ENCODE measurements around the gene MACROD2.

DNA sequence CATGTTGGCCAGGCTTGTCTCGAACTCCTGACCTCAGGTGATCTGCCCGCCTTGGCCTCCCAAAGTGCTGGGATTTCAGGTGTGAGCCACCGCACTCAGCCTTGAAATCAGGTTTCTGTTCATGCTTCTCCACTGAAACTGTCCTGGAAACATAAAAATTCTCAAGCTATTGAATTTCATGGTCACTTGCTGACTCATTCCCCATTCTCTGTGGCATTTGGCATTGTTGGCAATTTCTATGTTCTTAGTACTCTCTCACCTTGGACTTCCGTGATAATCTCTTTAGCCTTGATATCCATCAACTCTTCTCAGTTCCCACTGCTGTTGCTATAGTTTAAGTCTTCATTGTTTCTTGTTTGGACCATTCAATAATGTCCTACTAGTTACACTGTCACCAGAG is 11.1 kb upstream of the MACROD2 start:
- TF ChIP-seq POLR2A (IDR thresholded peaks at IDR 0.05): no peak
- TF ChIP-seq, protein P1, sequence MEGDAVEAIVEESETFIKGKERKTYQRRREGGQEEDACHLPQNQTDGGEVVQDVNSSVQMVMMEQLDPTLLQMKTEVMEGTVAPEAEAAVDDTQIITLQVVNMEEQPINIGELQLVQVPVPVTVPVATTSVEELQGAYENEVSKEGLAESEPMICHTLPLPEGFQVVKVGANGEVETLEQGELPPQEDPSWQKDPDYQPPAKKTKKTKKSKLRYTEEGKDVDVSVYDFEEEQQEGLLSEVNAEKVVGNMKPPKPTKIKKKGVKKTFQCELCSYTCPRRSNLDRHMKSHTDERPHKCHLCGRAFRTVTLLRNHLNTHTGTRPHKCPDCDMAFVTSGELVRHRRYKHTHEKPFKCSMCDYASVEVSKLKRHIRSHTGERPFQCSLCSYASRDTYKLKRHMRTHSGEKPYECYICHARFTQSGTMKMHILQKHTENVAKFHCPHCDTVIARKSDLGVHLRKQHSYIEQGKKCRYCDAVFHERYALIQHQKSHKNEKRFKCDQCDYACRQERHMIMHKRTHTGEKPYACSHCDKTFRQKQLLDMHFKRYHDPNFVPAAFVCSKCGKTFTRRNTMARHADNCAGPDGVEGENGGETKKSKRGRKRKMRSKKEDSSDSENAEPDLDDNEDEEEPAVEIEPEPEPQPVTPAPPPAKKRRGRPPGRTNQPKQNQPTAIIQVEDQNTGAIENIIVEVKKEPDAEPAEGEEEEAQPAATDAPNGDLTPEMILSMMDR (IDR thresholded peaks at IDR 0.05): no peak
